Measurements from ENCODE around the gene PIGU.

Gene PIGU

GRCh38 chr20:34539756-34540155 lies 137.1 kb downstream of the PIGU start:
- H3K27ac ChIP-seq (ENCODE audit: insufficient read depth, low read length, poor library complexity, severe bottlenecking) = no peak overlapping the region
- no peak for DNase-seq
- peaks cover 33% of the 10 kb centered on the region for H3K36me3 ChIP-seq (ENCODE audit: control insufficient read depth, insufficient read depth, low read length)

DNA sequence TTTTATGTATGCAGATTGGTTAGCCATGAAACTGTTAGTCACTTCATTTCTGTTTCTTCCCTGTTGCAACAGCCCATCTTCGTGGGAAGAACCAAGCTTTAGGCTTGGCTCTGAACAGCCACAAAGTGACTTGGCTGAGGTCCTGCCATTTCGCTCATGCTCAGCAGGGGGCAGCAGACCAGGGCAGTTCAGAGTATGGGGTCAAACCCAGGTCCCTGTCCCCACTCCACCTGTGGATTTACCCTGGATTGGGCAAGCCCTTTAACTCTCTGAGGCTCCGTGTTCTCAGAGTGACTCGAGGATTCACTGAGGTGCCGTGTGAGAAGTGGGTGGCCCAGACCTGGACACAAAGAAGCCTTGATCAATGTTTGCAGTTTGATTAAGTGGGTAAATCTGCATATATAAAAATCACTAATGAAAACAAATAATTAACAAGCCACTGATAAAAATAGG lies 138.2 kb downstream of the PIGU start:
- Histone ChIP-seq H3K27ac (ENCODE audit: insufficient read depth, low read length, poor library complexity, severe bottlenecking) (no peak overlapping the region), H3K4me3 (ENCODE audit: insufficient read depth, low read depth, low read length, poor library complexity, severe bottlenecking) (no peak overlapping the region)
- peak in 1 of 3 donors; percentile 33 for DNase-seq

More at GRCh38 chr20:34539756-34540155, 137.1 kb downstream of the PIGU start:
- Histone ChIP-seq H3K27me3 (replicated peaks; ENCODE audit: control insufficient read depth, insufficient read depth, low read length, poor library complexity, severe bottlenecking) (no peaks in the 10 kb centered on the region), H3K4me1 (ENCODE audit: control insufficient read depth, insufficient read depth, low read length, poor library complexity, severe bottlenecking) (peaks cover 21% of the 10 kb centered on the region), H3K4me3 (ENCODE audit: insufficient read depth, low read depth, low read length, poor library complexity, severe bottlenecking) (no peak overlapping the region), H3K9me3 (ENCODE audit: control insufficient read depth, low read length) (no peaks in the 10 kb centered on the region)

GRCh38 chr20:34537651-34538050 lies 139.2 kb downstream of the PIGU start:
- DNase-seq = no peak
- Histone ChIP-seq H3K27me3 (replicated peaks; ENCODE audit: control insufficient read depth, insufficient read depth, low read length, poor library complexity, severe bottlenecking) (no peaks in the 10 kb centered on the region), H3K4me3 (ENCODE audit: insufficient read depth, low read depth, low read length, poor library complexity, severe bottlenecking) (no peak overlapping the region), H3K36me3 (ENCODE audit: control insufficient read depth, insufficient read depth, low read length) (peaks cover 46% of the 10 kb centered on the region), H3K4me1 (ENCODE audit: control insufficient read depth, insufficient read depth, low read length, poor library complexity, severe bottlenecking) (peaks cover 15% of the 10 kb centered on the region), H3K27ac (ENCODE audit: insufficient read depth, low read length, poor library complexity, severe bottlenecking) (no peak overlapping the region), H3K9me3 (ENCODE audit: control insufficient read depth, low read length) (no peaks in the 10 kb centered on the region)

More for the DNA sequence above, 138.2 kb downstream of the PIGU start:
- Histone ChIP-seq H3K36me3 (ENCODE audit: control insufficient read depth, insufficient read depth, low read length) (peaks cover 38% of the 10 kb centered on the region), H3K4me1 (ENCODE audit: control insufficient read depth, insufficient read depth, low read length, poor library complexity, severe bottlenecking) (peaks cover 15% of the 10 kb centered on the region), H3K9me3 (ENCODE audit: control insufficient read depth, low read length) (no peaks in the 10 kb centered on the region), H3K27me3 (replicated peaks; ENCODE audit: control insufficient read depth, insufficient read depth, low read length, poor library complexity, severe bottlenecking) (no peaks in the 10 kb centered on the region)

GRCh38 chr20:34536798-34537394 lies 140.0 kb downstream of the PIGU start:
- Histone ChIP-seq H3K36me3 (ENCODE audit: control insufficient read depth, insufficient read depth, low read length) (peaks cover 54% of the 10 kb centered on the region), H3K27me3 (replicated peaks; ENCODE audit: control insufficient read depth, insufficient read depth, low read length, poor library complexity, severe bottlenecking) (no peaks in the 10 kb centered on the region), H3K27ac (ENCODE audit: insufficient read depth, low read length, poor library complexity, severe bottlenecking) (no peak overlapping the region), H3K4me1 (ENCODE audit: control insufficient read depth, insufficient read depth, low read length, poor library complexity, severe bottlenecking) (peaks cover 12% of the 10 kb centered on the region), H3K4me3 (ENCODE audit: insufficient read depth, low read depth, low read length, poor library complexity, severe bottlenecking) (no peak overlapping the region), H3K9me3 (ENCODE audit: control insufficient read depth, low read length) (no peaks in the 10 kb centered on the region)
- peak in 1 of 3 donors; percentile 30 for DNase-seq

DNA sequence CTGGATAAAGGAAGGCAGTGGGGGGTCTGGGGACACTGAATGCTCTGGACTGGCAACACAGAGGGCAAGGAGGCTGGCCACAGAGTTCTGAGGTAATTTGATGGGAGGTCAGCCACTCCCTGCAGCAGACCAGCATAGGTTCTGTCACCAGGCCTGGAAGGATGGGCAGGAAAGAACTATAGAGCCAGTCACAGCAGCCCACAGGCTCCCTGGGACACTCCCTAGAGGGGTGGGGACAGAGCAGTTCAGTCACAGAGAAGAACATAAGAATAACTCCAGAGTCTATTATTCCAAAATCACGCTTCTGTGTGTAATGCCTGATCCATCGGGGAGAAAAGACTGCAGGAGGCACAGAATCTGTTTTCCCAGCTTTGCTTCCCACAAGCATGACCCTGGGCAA lies 141.0 kb downstream of the PIGU start:
- Histone ChIP-seq H3K4me1 (ENCODE audit: control insufficient read depth, insufficient read depth, low read length, poor library complexity, severe bottlenecking) (peaks cover 1% of the 10 kb centered on the region), H3K27ac (ENCODE audit: insufficient read depth, low read length, poor library complexity, severe bottlenecking) (no peak overlapping the region), H3K9me3 (ENCODE audit: control insufficient read depth, low read length) (no peaks in the 10 kb centered on the region), H3K27me3 (replicated peaks; ENCODE audit: control insufficient read depth, insufficient read depth, low read length, poor library complexity, severe bottlenecking) (no peaks in the 10 kb centered on the region), H3K36me3 (ENCODE audit: control insufficient read depth, insufficient read depth, low read length) (peaks cover 52% of the 10 kb centered on the region), H3K4me3 (ENCODE audit: insufficient read depth, low read depth, low read length, poor library complexity, severe bottlenecking) (no peak overlapping the region)
- DNase-seq = no peak

GRCh38 chr20:34535301-34535840 lies 141.5 kb downstream of the PIGU start:
- H3K27ac ChIP-seq (ENCODE audit: insufficient read depth, low read length, poor library complexity, severe bottlenecking) = no peak overlapping the region
- no peak for DNase-seq
- H3K9me3 ChIP-seq (ENCODE audit: control insufficient read depth, low read length) = no peaks in the 10 kb centered on the region
- H3K27me3 ChIP-seq (replicated peaks; ENCODE audit: control insufficient read depth, insufficient read depth, low read length, poor library complexity, severe bottlenecking) = no peaks in the 10 kb centered on the region
- H3K36me3 ChIP-seq (ENCODE audit: control insufficient read depth, insufficient read depth, low read length) = peaks cover 53% of the 10 kb centered on the region
- H3K4me1 ChIP-seq (ENCODE audit: control insufficient read depth, insufficient read depth, low read length, poor library complexity, severe bottlenecking) = no peaks in the 10 kb centered on the region
- H3K4me3 ChIP-seq (ENCODE audit: insufficient read depth, low read depth, low read length, poor library complexity, severe bottlenecking) = no peak overlapping the region

DNA sequence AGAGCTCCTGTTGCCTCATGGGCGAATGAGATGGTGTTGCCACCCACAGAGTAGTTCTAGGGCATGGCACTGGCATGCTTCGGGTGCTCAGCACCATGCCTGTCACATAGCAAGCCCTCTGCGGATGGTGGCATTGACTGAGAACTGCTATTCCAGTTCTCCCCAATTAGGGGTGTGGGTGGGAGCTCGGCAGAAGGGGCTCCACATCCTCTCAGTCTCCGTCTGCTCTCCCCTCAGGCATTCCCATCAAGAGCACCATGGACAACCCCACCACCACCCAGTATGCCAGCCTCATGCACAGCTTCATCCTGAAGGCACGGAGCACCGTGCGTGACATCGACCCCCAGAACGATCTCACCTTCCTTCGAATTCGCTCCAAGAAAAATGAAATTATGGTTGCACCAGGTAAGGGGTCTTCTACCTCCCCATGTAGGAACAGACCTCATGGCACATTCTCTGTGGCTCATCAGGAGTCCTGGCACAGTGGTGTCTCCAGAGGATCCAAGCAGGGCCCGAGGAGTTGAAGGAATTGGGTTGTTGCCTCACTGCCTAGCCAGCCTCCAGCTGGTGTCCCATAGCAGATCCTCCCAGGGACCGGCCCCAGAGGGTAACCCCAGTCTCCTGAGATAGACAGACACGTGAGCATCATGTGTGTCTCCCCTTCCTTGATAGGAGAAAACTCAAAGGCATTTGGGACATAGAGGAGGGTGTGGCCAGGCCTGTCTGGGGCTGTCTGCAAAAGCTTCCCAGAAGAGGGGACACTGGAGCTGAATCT lies 142.3 kb downstream of the PIGU start:
- Histone ChIP-seq H3K27ac (ENCODE audit: insufficient read depth, low read length, poor library complexity, severe bottlenecking) (no peak overlapping the region), H3K4me1 (ENCODE audit: control insufficient read depth, insufficient read depth, low read length, poor library complexity, severe bottlenecking) (no peaks in the 10 kb centered on the region), H3K36me3 (ENCODE audit: control insufficient read depth, insufficient read depth, low read length) (peaks cover 60% of the 10 kb centered on the region), H3K27me3 (replicated peaks; ENCODE audit: control insufficient read depth, insufficient read depth, low read length, poor library complexity, severe bottlenecking) (no peaks in the 10 kb centered on the region), H3K4me3 (ENCODE audit: insufficient read depth, low read depth, low read length, poor library complexity, severe bottlenecking) (no peak overlapping the region), H3K9me3 (ENCODE audit: control insufficient read depth, low read length) (no peaks in the 10 kb centered on the region)
- DNase-seq = no peak

DNA sequence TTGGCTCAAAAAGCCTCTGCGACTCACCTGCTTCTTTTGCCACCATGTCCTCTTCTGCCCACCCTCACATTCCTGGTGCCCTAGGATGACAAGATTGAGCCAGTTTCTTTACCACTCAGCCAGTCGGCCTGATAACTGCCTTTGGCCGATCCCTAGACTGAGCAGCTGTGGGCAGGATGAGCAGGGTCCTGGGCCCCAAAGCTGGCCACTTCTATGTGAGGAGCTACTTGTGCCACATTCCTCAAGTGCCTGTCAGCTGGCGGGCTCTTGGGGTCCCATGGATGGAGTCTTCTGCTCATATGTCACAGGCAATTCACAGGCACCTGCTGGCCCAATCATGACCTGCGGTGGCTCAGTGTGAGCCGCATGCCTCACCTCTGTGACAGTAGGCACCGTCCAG lies 144.1 kb downstream of the PIGU start:
- no peaks in the 10 kb centered on the region for H3K9me3 ChIP-seq (ENCODE audit: control insufficient read depth, low read length)
- H3K27ac ChIP-seq (ENCODE audit: insufficient read depth, low read length, poor library complexity, severe bottlenecking) = no peak overlapping the region
- H3K4me3 ChIP-seq (ENCODE audit: insufficient read depth, low read depth, low read length, poor library complexity, severe bottlenecking) = no peak overlapping the region
- no peak for DNase-seq
- H3K27me3 ChIP-seq (replicated peaks; ENCODE audit: control insufficient read depth, insufficient read depth, low read length, poor library complexity, severe bottlenecking) = no peaks in the 10 kb centered on the region
- peaks cover 67% of the 10 kb centered on the region for H3K36me3 ChIP-seq (ENCODE audit: control insufficient read depth, insufficient read depth, low read length)
- H3K4me1 ChIP-seq (ENCODE audit: control insufficient read depth, insufficient read depth, low read length, poor library complexity, severe bottlenecking) = no peaks in the 10 kb centered on the region

DNA sequence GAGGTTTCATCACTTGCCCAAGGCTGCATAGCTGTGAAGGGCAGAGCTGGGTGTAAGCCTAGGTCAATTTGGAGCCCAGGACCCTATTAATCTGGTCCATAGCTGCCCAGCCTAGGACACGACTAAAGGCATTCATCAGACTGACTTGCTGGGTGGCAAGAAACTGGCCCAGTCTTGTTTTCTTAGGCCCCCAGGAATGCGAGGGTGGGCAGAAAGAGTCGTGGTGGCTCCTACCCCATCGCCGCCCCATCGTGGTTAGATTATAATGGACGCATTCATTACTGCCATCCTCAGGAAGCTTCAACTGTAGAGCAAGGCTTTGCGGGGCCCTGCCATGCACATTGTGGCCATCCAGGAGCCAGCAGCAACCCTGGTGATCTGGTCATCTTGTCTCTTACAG lies 144.6 kb downstream of the PIGU start:
- Histone ChIP-seq H3K4me1 (ENCODE audit: control insufficient read depth, insufficient read depth, low read length, poor library complexity, severe bottlenecking) (no peaks in the 10 kb centered on the region), H3K36me3 (ENCODE audit: control insufficient read depth, insufficient read depth, low read length) (peaks cover 67% of the 10 kb centered on the region), H3K9me3 (ENCODE audit: control insufficient read depth, low read length) (no peaks in the 10 kb centered on the region), H3K27me3 (replicated peaks; ENCODE audit: control insufficient read depth, insufficient read depth, low read length, poor library complexity, severe bottlenecking) (no peaks in the 10 kb centered on the region), H3K4me3 (ENCODE audit: insufficient read depth, low read depth, low read length, poor library complexity, severe bottlenecking) (no peak overlapping the region), H3K27ac (ENCODE audit: insufficient read depth, low read length, poor library complexity, severe bottlenecking) (no peak overlapping the region)
- no peak for DNase-seq

GRCh38 chr20:34531608-34532265 lies 145.2 kb downstream of the PIGU start:
- Histone ChIP-seq H3K9me3 (ENCODE audit: control insufficient read depth, low read length) (no peaks in the 10 kb centered on the region), H3K27ac (ENCODE audit: insufficient read depth, low read length, poor library complexity, severe bottlenecking) (peak overlapping the region; percentile 12), H3K27me3 (replicated peaks; ENCODE audit: control insufficient read depth, insufficient read depth, low read length, poor library complexity, severe bottlenecking) (no peaks in the 10 kb centered on the region), H3K4me3 (ENCODE audit: insufficient read depth, low read depth, low read length, poor library complexity, severe bottlenecking) (no peak overlapping the region), H3K4me1 (ENCODE audit: control insufficient read depth, insufficient read depth, low read length, poor library complexity, severe bottlenecking) (no peaks in the 10 kb centered on the region), H3K36me3 (ENCODE audit: control insufficient read depth, insufficient read depth, low read length) (peaks cover 69% of the 10 kb centered on the region)
- DNase-seq = no peak

Measured in effector memory CD4-positive, alpha-beta T cell (primary cell).